OCI-LY3 (cell line): ENCODE data around the gene CHFR.

Experiments used
- EZH2phosphoT487 ChIP-seq: fragments of 200-600 bp; shearing (Covaris generic); IDR thresholded peaks from 2 replicates; pipeline ENCODE4 v1.6.1; 2018; ENCODE audit warnings: antibody characterized with exemption, mixed run types, low read depth
- TF ChIP-seq, protein P1 (sequence below): fragments of 200-600, 300-600 bp; sonication (generic); IDR thresholded peaks from 2 replicates; pipeline ENCODE4 v1.5.1; 2014; ENCODE audit warnings: antibody characterized with exemption, low read length, low read depth

DNA sequence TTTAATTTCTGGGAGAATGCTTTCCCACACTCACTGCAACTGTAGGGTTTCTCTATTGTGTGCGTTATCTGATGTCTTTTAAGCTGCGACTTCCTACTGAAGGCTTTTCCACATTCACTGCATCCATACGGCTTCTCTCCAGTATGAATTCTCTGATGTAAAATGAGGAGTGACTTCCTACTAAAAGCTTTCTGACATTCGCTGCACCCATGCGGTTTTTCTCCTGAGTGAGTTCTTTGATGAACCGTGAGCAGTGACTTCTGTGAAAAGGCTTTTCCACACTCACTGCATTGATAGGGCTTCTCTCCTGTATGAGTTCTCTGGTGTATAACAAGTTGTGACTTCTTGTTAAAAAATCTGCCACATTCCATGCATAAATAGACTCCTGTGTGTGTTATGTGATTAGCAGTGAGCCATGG lies 39.0 kb upstream of the CHFR start:
- TF ChIP-seq, protein P1, sequence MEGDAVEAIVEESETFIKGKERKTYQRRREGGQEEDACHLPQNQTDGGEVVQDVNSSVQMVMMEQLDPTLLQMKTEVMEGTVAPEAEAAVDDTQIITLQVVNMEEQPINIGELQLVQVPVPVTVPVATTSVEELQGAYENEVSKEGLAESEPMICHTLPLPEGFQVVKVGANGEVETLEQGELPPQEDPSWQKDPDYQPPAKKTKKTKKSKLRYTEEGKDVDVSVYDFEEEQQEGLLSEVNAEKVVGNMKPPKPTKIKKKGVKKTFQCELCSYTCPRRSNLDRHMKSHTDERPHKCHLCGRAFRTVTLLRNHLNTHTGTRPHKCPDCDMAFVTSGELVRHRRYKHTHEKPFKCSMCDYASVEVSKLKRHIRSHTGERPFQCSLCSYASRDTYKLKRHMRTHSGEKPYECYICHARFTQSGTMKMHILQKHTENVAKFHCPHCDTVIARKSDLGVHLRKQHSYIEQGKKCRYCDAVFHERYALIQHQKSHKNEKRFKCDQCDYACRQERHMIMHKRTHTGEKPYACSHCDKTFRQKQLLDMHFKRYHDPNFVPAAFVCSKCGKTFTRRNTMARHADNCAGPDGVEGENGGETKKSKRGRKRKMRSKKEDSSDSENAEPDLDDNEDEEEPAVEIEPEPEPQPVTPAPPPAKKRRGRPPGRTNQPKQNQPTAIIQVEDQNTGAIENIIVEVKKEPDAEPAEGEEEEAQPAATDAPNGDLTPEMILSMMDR = no peak
- no peak for TF ChIP-seq EZH2phosphoT487
